ENCODE data around the gene PLAC8.

DNA sequence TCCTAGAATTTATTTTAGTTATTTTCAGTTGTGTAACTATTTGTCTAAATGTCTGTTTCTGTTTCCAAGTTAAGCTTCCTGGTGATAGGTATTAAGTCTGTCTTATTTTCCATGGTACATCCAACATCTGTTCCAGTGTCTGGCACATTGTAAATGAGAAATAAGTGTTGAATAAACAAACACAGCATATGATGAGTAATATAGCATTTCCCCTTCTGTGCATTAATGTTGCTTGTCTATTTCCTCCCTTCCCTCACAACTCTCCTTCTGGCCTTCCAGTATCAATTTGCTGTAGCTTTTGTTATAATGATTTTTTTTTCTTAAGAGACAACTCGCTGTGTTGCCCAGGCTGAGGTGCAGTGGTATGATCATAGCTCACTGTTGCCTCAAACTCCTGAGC, 43.4 kb downstream of the PLAC8 start:
- TF ChIP-seq, protein P1, sequence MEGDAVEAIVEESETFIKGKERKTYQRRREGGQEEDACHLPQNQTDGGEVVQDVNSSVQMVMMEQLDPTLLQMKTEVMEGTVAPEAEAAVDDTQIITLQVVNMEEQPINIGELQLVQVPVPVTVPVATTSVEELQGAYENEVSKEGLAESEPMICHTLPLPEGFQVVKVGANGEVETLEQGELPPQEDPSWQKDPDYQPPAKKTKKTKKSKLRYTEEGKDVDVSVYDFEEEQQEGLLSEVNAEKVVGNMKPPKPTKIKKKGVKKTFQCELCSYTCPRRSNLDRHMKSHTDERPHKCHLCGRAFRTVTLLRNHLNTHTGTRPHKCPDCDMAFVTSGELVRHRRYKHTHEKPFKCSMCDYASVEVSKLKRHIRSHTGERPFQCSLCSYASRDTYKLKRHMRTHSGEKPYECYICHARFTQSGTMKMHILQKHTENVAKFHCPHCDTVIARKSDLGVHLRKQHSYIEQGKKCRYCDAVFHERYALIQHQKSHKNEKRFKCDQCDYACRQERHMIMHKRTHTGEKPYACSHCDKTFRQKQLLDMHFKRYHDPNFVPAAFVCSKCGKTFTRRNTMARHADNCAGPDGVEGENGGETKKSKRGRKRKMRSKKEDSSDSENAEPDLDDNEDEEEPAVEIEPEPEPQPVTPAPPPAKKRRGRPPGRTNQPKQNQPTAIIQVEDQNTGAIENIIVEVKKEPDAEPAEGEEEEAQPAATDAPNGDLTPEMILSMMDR (IDR thresholded peaks at IDR 0.05; ENCODE audit: control extremely low read depth in 1 of 3, insufficient read depth in 1 of 3, low read depth in 1 of 3, low read length in 3 of 3): no peak
- TF ChIP-seq TCF12 (IDR thresholded peaks at IDR 0.05; ENCODE audit: low read depth, low read length) (no peak), POLR2A (IDR thresholded peaks at IDR 0.05; ENCODE audit: control extremely low read depth in 1 of 2, low read depth in 2 of 2, low read length in 2 of 2) (no peak), EZH2 (IDR thresholded peaks at IDR 0.05; ENCODE audit: low read depth, low read length, severe bottlenecking) (no peak), CEBPB (IDR thresholded peaks at IDR 0.05; ENCODE audit: low read depth, low read length) (no peak), MAFK (IDR thresholded peaks at IDR 0.05; ENCODE audit: low read depth, low read length) (no peak), CHD2 (IDR thresholded peaks at IDR 0.05; ENCODE audit: low read length) (no peak), EP300 (IDR thresholded peaks at IDR 0.05; ENCODE audit: borderline replicate concordance in 1 of 2, low read depth in 2 of 2, low read length in 2 of 2) (no peak), SIN3A (conservative IDR thresholded peaks at IDR 0.05 in 1 of 2, IDR thresholded peaks at IDR 0.05 in 1 of 2; ENCODE audit: low read depth in 1 of 2, low read length in 2 of 2) (no peak), RBBP5 (IDR thresholded peaks at IDR 0.05; ENCODE audit: borderline replicate concordance, low read depth, low read length) (no peak), SP2 (IDR thresholded peaks at IDR 0.05; ENCODE audit: low read length) (no peak), GABPA (IDR thresholded peaks at IDR 0.05; ENCODE audit: borderline replicate concordance, insufficient read depth, low read length) (no peak)
